ENCODE measurements around the gene TFAP2E.
A peak's percentile ranks its signal among the peaks of the same experiment; 100 is the strongest.

The TFAP2E gene

GRCh38 chr1:35557118-35557610 lies 15.9 kb upstream of the TFAP2E start, which contains the start of gene KIAA0319L:
KIAA0319L (minus strand) TSS chr1:35557403; CDS start chr1:35554491, 2,912 bp downstream.
- no peak for DNase-seq (ENCODE audit: low read depth in 1 of 2, low spot score in 1 of 2)

GRCh38 chr1:35557611-35558373 lies 15.3 kb upstream of the TFAP2E start, which contains the start of gene NCDN:
NCDN (plus strand) TSS chr1:35557799; CDS start chr1:35558191, 392 bp downstream.
- peak; percentile 89 to 95 for DNase-seq (ENCODE audit: low read depth in 1 of 2, low spot score in 1 of 2)

- no peak for DNase-seq (ENCODE audit: low read depth in 1 of 2, low spot score in 1 of 2)
Observed at GRCh38 chr1:35558374-35559316, 14.5 kb upstream of the TFAP2E start.

GRCh38 chr1:35559317-35559944 lies 13.7 kb upstream of the TFAP2E start:
- DNase-seq (ENCODE audit: low read depth in 1 of 2, low spot score in 1 of 2), result no peak

DNA sequence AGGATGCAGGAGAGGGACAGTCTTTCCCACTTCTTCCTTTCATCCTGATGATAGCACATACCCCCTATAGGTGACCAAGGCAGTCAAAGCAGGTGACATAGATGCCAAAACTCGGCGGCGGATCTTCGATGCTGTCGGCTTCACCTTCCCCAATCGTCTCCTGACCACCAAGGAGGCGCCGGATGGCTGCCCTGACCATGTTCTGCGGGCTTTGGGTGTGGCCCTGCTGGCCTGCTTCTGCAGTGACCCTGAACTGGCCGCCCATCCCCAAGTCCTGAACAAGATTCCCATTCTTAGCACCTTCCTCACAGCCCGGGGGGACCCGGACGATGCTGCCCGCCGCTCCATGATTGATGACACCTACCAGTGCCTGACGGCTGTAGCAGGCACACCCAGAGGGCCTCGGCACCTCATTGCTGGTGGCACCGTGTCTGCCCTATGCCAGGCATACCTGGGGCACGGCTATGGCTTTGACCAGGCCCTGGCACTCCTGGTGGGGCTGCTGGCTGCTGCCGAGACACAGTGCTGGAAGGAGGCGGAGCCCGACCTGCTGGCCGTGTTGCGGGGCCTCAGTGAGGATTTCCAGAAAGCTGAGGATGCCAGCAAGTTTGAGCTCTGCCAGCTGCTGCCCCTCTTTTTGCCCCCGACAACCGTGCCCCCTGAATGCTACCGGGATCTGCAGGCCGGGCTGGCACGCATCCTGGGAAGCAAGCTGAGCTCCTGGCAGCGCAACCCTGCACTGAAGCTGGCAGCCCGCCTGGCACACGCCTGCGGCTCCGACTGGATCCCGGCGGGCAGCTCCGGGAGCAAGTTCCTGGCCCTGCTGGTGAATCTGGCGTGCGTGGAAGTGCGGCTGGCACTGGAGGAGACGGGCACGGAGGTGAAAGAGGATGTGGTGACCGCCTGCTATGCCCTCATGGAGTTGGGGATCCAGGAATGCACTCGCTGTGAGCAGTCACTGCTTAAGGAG lies 12.6 kb upstream of the TFAP2E start:
- no peak for DNase-seq (ENCODE audit: low read depth in 1 of 2, low spot score in 1 of 2)

- no peak for DNase-seq (ENCODE audit: low read depth in 1 of 2, low spot score in 1 of 2)
Observed at GRCh38 chr1:35561297-35561971, 11.7 kb upstream of the TFAP2E start.

DNA sequence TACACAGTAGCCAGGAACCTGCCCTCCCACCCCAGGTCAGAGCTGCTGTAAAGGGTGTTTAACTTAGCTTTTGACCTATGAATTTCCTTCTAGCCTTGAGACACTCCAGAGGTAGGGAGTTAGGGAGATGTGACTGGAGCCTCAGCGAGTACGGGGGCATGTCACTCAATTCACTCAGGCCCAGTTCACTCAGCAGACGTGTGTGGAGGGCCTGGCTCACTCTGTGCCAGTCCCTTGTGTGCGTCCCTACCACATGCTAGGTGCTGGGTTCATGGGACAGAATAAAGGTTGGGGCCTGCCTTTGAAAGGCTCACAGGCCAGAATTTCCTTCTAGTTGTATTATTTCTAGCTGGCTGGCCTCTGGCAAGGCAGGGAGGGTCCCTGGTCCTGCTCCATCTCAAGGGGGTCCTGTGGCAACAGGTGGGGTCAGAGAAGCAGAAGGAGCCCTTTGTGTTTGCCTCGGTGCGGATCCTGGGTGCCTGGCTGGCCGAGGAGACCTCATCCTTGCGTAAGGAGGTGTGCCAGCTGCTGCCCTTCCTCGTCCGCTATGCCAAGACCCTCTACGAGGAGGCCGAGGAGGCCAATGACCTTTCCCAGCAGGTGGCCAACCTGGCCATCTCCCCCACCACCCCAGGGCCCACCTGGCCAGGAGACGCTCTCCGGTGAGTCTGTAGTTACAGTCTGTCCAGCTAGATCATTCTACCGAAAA lies 11.0 kb upstream of the TFAP2E start:
- no peak for DNase-seq (ENCODE audit: low read depth in 1 of 2, low spot score in 1 of 2)

DNA sequence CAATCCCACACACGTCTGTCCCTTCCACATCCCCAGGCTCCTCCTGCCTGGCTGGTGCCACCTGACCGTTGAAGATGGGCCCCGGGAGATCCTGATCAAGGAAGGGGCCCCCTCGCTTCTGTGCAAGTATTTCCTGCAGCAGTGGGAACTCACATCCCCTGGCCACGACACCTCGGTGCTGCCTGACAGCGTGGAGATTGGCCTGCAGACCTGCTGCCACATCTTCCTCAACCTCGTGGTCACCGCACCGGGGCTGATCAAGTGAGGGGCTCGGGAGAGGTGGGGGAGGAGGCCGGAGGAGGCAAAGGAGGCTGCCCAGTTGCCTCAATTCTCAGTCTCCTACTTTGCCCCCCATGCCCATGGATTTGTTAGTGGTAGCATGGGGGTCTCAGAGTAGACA lies 9.9 kb upstream of the TFAP2E start:
- no peak for DNase-seq (ENCODE audit: low read depth in 1 of 2, low spot score in 1 of 2)

- DNase-seq (ENCODE audit: low read depth in 1 of 2, low spot score in 1 of 2), result peak; percentile 63 to 67
Observed at GRCh38 chr1:35564037-35564883, 8.9 kb upstream of the TFAP2E start.

DNA sequence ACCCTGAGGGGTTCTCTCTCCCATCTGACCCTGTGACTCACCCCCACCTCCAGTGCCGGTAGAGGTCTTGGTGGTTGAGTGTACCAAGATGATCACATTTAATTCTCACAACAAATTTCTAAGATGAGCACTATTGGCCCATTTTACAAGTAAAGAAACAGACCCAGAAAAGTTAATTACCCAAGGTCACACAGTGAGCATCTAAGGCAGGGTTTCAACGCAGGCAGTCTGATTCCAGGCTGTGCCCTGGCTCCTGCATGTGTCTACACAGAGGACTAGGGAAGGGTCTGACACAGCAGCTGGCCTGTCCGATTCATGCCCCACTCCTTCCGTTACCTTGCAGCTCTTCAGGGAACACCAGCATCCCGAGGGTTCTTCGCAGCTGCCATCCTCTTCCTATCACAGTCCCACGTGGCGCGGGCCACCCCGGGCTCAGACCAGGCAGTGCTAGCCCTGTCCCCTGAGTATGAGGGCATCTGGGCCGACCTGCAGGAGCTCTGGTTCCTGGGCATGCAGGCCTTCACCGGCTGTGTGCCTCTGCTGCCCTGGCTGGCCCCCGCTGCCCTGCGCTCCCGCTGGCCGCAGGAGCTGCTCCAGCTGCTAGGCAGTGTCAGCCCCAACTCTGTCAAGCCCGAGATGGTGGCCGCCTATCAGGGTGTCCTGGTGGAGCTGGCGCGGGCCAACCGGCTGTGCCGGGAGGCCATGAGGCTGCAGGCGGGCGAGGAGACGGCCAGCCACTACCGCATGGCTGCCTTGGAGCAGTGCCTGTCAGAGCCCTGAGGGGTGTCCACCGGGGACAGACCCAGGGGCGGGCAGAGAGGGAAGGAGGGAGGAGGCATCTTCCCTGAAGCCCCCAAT lies 8.0 kb upstream of the TFAP2E start:
- no peak for DNase-seq (ENCODE audit: low read depth in 1 of 2, low spot score in 1 of 2)

DNA sequence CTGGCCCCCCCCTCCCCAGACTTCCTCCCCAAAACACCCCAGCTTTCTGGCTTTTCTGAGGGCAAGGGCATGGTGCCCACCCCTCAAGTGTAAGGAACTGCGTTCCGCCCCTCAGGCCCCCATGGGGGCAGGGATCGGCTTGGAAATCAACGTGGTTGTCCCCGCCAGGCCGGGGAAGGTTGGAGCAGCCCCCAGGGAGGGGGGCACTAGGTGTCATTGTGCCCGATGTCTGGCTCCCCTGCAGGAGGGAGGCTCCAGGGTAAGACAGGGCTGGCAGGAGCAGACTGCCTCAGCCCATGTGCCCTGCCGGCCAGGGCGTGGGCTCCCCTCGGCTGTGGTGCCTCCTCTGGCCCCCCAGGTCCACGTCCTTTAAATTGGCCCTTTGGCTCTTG lies 7.4 kb upstream of the TFAP2E start:
- no peak for DNase-seq (ENCODE audit: low read depth in 1 of 2, low spot score in 1 of 2)

DNA sequence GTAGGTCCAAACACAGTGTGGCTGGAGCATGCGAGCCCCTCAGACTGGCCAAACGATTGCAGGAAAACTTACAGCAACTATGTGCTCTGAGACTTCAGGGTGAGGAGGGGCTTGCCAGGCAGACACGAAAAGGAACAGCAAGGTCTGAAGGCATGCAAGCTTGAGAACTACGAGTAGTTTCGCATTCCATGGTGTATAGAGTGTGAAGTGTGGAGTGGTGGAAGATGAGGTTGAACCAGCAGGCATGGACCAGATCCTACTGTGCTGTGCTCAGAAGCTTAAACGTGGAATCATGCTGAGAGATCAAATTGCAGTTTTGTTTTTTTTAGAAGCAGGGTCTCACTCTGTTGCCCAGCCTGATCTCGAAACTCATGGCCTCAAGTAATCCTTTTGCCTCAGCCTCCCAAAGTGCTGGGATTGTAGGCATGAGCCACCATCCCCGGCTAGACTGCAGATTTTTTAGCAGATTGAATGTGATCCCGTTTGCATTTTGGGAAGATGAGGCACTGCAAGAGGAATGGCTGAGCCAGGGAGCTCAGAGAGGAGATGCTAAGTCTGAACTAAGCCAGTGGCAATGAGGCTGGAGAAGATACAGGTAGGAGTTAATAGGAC lies 5.1 kb upstream of the TFAP2E start:
- no peak for DNase-seq (ENCODE audit: low read depth in 1 of 2, low spot score in 1 of 2)

DNA sequence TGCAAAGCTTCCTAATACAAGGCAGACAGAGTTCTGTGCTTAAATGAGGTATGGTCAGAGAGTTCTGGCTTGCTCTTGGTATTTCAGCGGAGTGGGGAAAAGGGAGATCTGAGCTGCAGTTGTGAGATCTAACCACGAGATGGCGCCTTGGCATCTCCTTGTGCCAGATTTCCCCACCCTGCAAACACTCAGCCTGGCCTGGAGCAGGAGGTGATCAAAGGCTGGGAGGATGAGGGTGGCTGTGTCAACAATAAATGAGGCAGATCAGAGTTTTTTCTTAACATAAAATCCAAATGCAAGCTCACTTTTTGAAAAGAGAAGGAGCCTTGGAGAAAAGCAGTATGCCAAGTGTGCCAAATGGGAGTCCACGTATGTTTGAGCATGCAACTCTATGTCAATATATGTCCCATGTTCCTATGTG lies 4.1 kb upstream of the TFAP2E start:
- DNase-seq (ENCODE audit: low read depth in 1 of 2, low spot score in 1 of 2), result peak in 1 of 2 donors; percentile 31

- DNase-seq (ENCODE audit: low read depth in 1 of 2, low spot score in 1 of 2), result no peak
Observed at GRCh38 chr1:35569936-35570335, 3.2 kb upstream of the TFAP2E start.

- no peak for DNase-seq (ENCODE audit: low read depth in 1 of 2, low spot score in 1 of 2)
Observed at GRCh38 chr1:35570589-35571137, 2.5 kb upstream of the TFAP2E start.

GRCh38 chr1:35571263-35571662 lies 1.9 kb upstream of the TFAP2E start:
- no peak for DNase-seq (ENCODE audit: low read depth in 1 of 2, low spot score in 1 of 2)

Measured in activated T-helper 1 cell treated with anti-CD3 and anti-CD28 coated beads, Interleukin-2, amount 50 U/mL, for 16 hours (primary cell).